DMS114 treated with DMSO at 0.1 percent for 48 hours (cell line): ENCODE data around the gene ZBTB44.
"Not testable (repeated sequence)": the region's sequence is repeated elsewhere in the genome, so short reads cannot be mapped to it uniquely, and the experiment has no call there.

Source experiments
- DNase-seq: peaks from one replicate; lab custom pipeline; 2025; ENCODE audit not compliant: unreplicated experiment; lab: John Stamatoyannopoulos, UW

ZBTB44 gene

GRCh38 chr11:130199792-130200191, 114.9 kb downstream of the ZBTB44 start:
- DNase-seq, result no peak

GRCh38 chr11:130198964-130199363, 115.8 kb downstream of the ZBTB44 start:
- no peak for DNase-seq

GRCh38 chr11:130198292-130198691, 116.4 kb downstream of the ZBTB44 start:
- no peak for DNase-seq

- no peak for DNase-seq
Observed at GRCh38 chr11:130197386-130198035, 117.2 kb downstream of the ZBTB44 start.

- no peak for DNase-seq
Observed at GRCh38 chr11:130194241-130195023, 120.3 kb downstream of the ZBTB44 start.

GRCh38 chr11:130193551-130193950, 121.2 kb downstream of the ZBTB44 start:
- not testable (repeated sequence) for DNase-seq

GRCh38 chr11:130192845-130193267, 121.9 kb downstream of the ZBTB44 start:
- DNase-seq, result no peak

- DNase-seq, result no peak
Observed at GRCh38 chr11:130191896-130192295, 122.8 kb downstream of the ZBTB44 start.

- no peak for DNase-seq
Observed at GRCh38 chr11:130190371-130190881, 124.3 kb downstream of the ZBTB44 start.

- DNase-seq, result no peak
Observed at GRCh38 chr11:130189492-130190210, 125.1 kb downstream of the ZBTB44 start.

GRCh38 chr11:130188585-130189347, 126.0 kb downstream of the ZBTB44 start:
- no peak for DNase-seq

- DNase-seq, result no peak
Observed at GRCh38 chr11:130188047-130188446, 126.7 kb downstream of the ZBTB44 start.

- DNase-seq, result no peak
Observed at GRCh38 chr11:130187096-130187495, 127.6 kb downstream of the ZBTB44 start.

- DNase-seq, result no peak
Observed at GRCh38 chr11:130183878-130184610, 130.7 kb downstream of the ZBTB44 start.

- no peak for DNase-seq
Observed at GRCh38 chr11:130181295-130182272, 133.1 kb downstream of the ZBTB44 start.

GRCh38 chr11:130180896-130181294, 133.8 kb downstream of the ZBTB44 start:
- no peak for DNase-seq

- DNase-seq, result no peak
Observed at GRCh38 chr11:130180491-130180890, 134.2 kb downstream of the ZBTB44 start.

- DNase-seq, result no peak
Observed at GRCh38 chr11:130179396-130180306, 135.1 kb downstream of the ZBTB44 start.
